ENCODE results near the gene TBC1D7.

DNA sequence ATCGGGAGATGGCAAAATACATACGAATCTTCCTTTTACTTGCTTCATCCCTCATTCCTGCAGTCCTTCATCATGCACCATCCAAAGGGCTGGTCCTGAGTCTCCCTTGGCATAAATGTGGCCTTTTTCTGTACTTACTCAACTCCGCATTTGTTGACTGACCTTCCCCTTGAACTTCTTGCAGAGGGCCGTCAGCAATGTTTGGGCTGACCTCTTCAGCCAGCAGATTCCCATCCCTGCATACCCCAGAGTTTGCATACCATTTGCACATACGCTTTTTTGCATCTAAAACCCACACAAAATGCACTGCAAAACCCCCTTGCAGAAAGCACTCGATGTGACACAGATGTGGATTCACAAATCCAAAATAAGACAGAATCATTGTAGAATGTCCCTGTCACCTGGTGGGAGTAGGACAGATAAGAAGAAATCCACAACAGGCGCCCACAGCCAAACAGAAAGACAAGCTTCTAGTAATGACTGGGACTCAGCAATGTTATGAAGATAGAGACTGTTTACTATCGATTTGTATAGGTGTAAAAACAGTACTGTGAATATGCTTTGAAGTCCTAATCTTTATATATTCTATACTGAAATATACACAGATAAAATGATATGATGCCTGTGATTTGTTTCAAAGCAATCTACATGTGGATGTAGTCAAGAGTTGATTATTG lies 45.8 kb downstream of the TBC1D7 start:
- TF ChIP-seq, protein P1, sequence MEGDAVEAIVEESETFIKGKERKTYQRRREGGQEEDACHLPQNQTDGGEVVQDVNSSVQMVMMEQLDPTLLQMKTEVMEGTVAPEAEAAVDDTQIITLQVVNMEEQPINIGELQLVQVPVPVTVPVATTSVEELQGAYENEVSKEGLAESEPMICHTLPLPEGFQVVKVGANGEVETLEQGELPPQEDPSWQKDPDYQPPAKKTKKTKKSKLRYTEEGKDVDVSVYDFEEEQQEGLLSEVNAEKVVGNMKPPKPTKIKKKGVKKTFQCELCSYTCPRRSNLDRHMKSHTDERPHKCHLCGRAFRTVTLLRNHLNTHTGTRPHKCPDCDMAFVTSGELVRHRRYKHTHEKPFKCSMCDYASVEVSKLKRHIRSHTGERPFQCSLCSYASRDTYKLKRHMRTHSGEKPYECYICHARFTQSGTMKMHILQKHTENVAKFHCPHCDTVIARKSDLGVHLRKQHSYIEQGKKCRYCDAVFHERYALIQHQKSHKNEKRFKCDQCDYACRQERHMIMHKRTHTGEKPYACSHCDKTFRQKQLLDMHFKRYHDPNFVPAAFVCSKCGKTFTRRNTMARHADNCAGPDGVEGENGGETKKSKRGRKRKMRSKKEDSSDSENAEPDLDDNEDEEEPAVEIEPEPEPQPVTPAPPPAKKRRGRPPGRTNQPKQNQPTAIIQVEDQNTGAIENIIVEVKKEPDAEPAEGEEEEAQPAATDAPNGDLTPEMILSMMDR (conservative IDR thresholded peaks at IDR 0.05; ENCODE audit: low read depth, low read length) = no peak
- no peak for TF ChIP-seq EZH2 (IDR thresholded peaks at IDR 0.05; ENCODE audit: borderline replicate concordance, low read depth, low read length, poor library complexity, severe bottlenecking)

Measured in A673 (cell line).